ENCODE data around the gene PSD.

Gene PSD

GRCh38 chr10:102358712-102359382 lies 59.7 kb downstream of the PSD start:
- H3K4me2 ChIP-seq = no peak overlapping the region
- H3K4me1 ChIP-seq (ENCODE audit: low read depth, poor library complexity, severe bottlenecking) = no peaks in the 10 kb centered on the region
- H4K20me1 ChIP-seq (ENCODE audit: insufficient read depth) = no peaks in the 10 kb centered on the region
- no peaks in the 10 kb centered on the region for H3K27me3 ChIP-seq (ENCODE audit: insufficient read depth, low read depth)
- H3K4me3 ChIP-seq (IDR thresholded peaks at IDR 0.05; ENCODE audit: insufficient read depth, low read depth, low read length) = no peak overlapping the region
- no peak for TF ChIP-seq CTCF (conservative IDR thresholded peaks at IDR 0.05; ENCODE audit: low read depth, low read length)
- H3K27ac ChIP-seq = no peak overlapping the region
- no peak overlapping the region for H2AFZ ChIP-seq (ENCODE audit: low read depth)
- H3K36me3 ChIP-seq (ENCODE audit: insufficient read depth) = no peaks in the 10 kb centered on the region; the same call in 1 of the 2 replicates
- H3K9ac ChIP-seq = no peak overlapping the region
- no peaks in the 10 kb centered on the region for H3K79me2 ChIP-seq (ENCODE audit: insufficient read depth, low read depth)

- H3K4me1 ChIP-seq (ENCODE audit: low read depth, poor library complexity, severe bottlenecking) = no peaks in the 10 kb centered on the region
- H3K9ac ChIP-seq = no peak overlapping the region
- no peak overlapping the region for H3K4me2 ChIP-seq
- no peaks in the 10 kb centered on the region for H4K20me1 ChIP-seq (ENCODE audit: insufficient read depth)
- H3K27ac ChIP-seq = no peak overlapping the region
- no peak for TF ChIP-seq CTCF (conservative IDR thresholded peaks at IDR 0.05; ENCODE audit: low read depth, low read length)
- H3K79me2 ChIP-seq (ENCODE audit: insufficient read depth, low read depth) = no peaks in the 10 kb centered on the region
- H3K4me3 ChIP-seq (IDR thresholded peaks at IDR 0.05; ENCODE audit: insufficient read depth, low read depth, low read length) = no peak overlapping the region
- H3K27me3 ChIP-seq (ENCODE audit: insufficient read depth, low read depth) = no peaks in the 10 kb centered on the region
- no peak overlapping the region for H2AFZ ChIP-seq (ENCODE audit: low read depth)
- no peaks in the 10 kb centered on the region; the same call in 1 of the 2 replicates for H3K36me3 ChIP-seq (ENCODE audit: insufficient read depth)
Measured at GRCh38 chr10:102354451-102354850, 64.1 kb downstream of the PSD start.
